AG10803 (cell line): ENCODE measurements around the gene NPIPA8.
"Not testable (repeated sequence)": the region's sequence is repeated elsewhere in the genome, so short reads cannot be mapped to it uniquely, and the experiment has no call there.

Experiments used
- DNase-seq: peaks from one replicate; pipeline ENCODE4 v3.0.0; 2010; ENCODE audit warnings: low read depth
- H3K4me3 ChIP-seq: 2 replicates; pipeline ENCODE4 v1.5.1; 2011; ENCODE audit warnings: mild to moderate bottlenecking, low read length, control low read depth

Gene NPIPA8

GRCh38 chr16:18290959-18291358, 45.6 kb downstream of the NPIPA8 start:
- DNase-seq, H3K4me3 ChIP-seq: not testable (repeated sequence)

- not testable (repeated sequence) for H3K4me3 ChIP-seq, DNase-seq
These were observed 50.2 kb downstream of the NPIPA8 start for GRCh38 chr16:18286342-18286741.

- DNase-seq = not testable (repeated sequence)
These were observed 56.2 kb downstream of the NPIPA8 start for GRCh38 chr16:18280319-18280718.

GRCh38 chr16:18276756-18277155, 59.8 kb downstream of the NPIPA8 start:
- DNase-seq, H3K4me3 ChIP-seq: not testable (repeated sequence)

More at GRCh38 chr16:18280319-18280718, 56.2 kb downstream of the NPIPA8 start:
- H3K4me3 ChIP-seq = not testable (repeated sequence)

- H3K4me3 ChIP-seq, DNase-seq: not testable (repeated sequence)
These were observed 66.4 kb downstream of the NPIPA8 start for GRCh38 chr16:18270171-18270570.
